A673 (cell line): ENCODE data around the gene PRKCQ.

Source experiments
- CTCF ChIP-seq: fragments of 300-800, 200-600 bp; sonication (generic); conservative IDR thresholded peaks from 2 replicates; pipeline ENCODE4 v1.5.1; 2017; ENCODE audit warnings: low read depth, mild to moderate bottlenecking, antibody characterized with exemption, low read length, moderate library complexity, mixed read lengths
- EZH2 ChIP-seq: fragments of 200-600 bp; sonication (generic); IDR thresholded peaks from 2 replicates; pipeline ENCODE4 v1.6.1; 2017; ENCODE audit warnings: borderline replicate concordance, low read depth, mild to moderate bottlenecking, mixed read lengths, antibody characterized with exemption, low read length; ENCODE audit not compliant: poor library complexity, severe bottlenecking

GRCh38 chr10:6621536-6621935 lies 41.5 kb upstream of the PRKCQ start:
- no peak for TF ChIP-seq CTCF
- no peak for TF ChIP-seq EZH2
